K562 (cell line): ENCODE results near the gene FOXD3. TPM values are rescaled to one million over a fixed set of nuclear protein-coding genes. Genes with fewer than 3 reads are reported as not detected.

Experiments
- KHSRP ChIP-seq: fragments of 450-650 bp; IDR thresholded peaks from 2 replicates; pipeline ENCODE4 v1.6.1; 2017
- MAX ChIP-seq: sonication (generic); formaldehyde crosslinking; IDR thresholded peaks from 2 replicates; pipeline ENCODE4 v1.9.0; 2022; ENCODE audit warnings: mild to moderate bottlenecking, missing genetic modification reagents
- MGA ChIP-seq: fragments of 450-650 bp; IDR thresholded peaks from 2 replicates; pipeline ENCODE4 v1.6.1; 2016; ENCODE audit warnings: mild to moderate bottlenecking, moderate library complexity
- XRCC5 ChIP-seq: fragments of 200-400 bp; formaldehyde crosslinking; IDR thresholded peaks from 2 replicates; pipeline ENCODE4 v1.6.1; 2017; ENCODE audit warnings: low read depth, mild to moderate bottlenecking, low read length
- ZBTB40 ChIP-seq, 2 experiments: fragments of 450-650 bp in 1 of 2; sonication (generic) in 1 of 2; formaldehyde crosslinking in 1 of 2; IDR thresholded peaks; 2 replicates each; pipeline versions ENCODE4 v1.7.1 to v1.9.0; 2016 to 2022; ENCODE audit warnings: inconsistent platforms in 1 of 2, mild to moderate bottlenecking in 1 of 2, missing genetic modification reagents in 1 of 2
- ZNF239 ChIP-seq: fragments of 250-450 bp; sonication (Bioruptor Pico); IDR thresholded peaks from 2 replicates; pipeline ENCODE4 v1.4.0; 2020; ENCODE audit warnings: mild to moderate bottlenecking
- polyA plus RNA-seq, 8 experiments: library from polyadenylated mRNA; depleted of rRNA in 4 of 8; stranded (reverse) in 5 of 8; unstranded in 3 of 8; fragments of >200 nt; fragmentation: Nextera tagmentation in 2 of 8; fragmentation: Illumina TruSeq in 1 of 8; extraction: Ambion mirVana in 2 of 8; extraction: Trizol in 1 of 8; gene quantifications; 2 replicates each; pipeline versions ENCODE4 v1.2.1 to v1.2.3, GENCODE V29; 2011 to 2014; ENCODE audit warnings: inconsistent platforms in 1 of 8, missing spikeins in 1 of 8
- total RNA-seq, 7 experiments: library from RNA; depleted of rRNA in 6 of 7; stranded (reverse); fragments of >200 nt in 6 of 7; fragmentation: Illumina TruSeq in 2 of 7; extraction: Trizol in 2 of 7; gene quantifications; 2 replicates each; pipeline versions ENCODE4 v1.2.1 to v1.2.3, GENCODE V29; 2011 to 2021; ENCODE audit warnings: low replicate concordance in 1 of 7

Gene FOXD3
- total and polyA plus RNA-seq, 9 of the 15 experiments (the other 6 are each of a cell fraction or from before 2014, with no cell fraction given), result 0.06 to 0.45 (median 0.10) TPM; not detected in 2

- no peak for TF ChIP-seq XRCC5
- TF ChIP-seq ZNF239 (CRISPR knock-in tag), result no peak
- peak; percentile 75 for TF ChIP-seq ZBTB40 (IDR thresholded peaks at IDR 0.05)
- peak; percentile 80; the same call in 1 of the 2 replicates for TF ChIP-seq ZBTB40 (CRISPR knock-in tag; IDR thresholded peaks at IDR 0.05)
- TF ChIP-seq MAX (CRISPR knock-in tag), result peak; percentile 29; the same call in 1 of the 2 replicates
- no peak for TF ChIP-seq KHSRP
- TF ChIP-seq MGA, result peak; percentile 58
These were observed 5.2 kb downstream of the FOXD3 start (continued) for GRCh38 chr1:63327417-63328054.
